K562 (cell line): Measurements from ENCODE around the gene CFAP54. TPM values are rescaled to one million over a fixed set of nuclear protein-coding genes. Genes with fewer than 3 reads are reported as not detected.

Experiments
- ATAC-seq: fragments of 200-7000 bp; cut with Tn5 transposase; 3 replicates; pipeline ENCODE4 v1.9.1; 2020; ENCODE audit warnings: moderate library complexity
- BruUV-seq: library from RNA; stranded (reverse); fragments of 400-500 nt; replicated peaks from 2 replicates; lab custom pipeline; 2021; lab: Mats Ljungman, UMichigan
- CTCF ChIA-PET: fragments of 300-600 bp; formaldehyde crosslinking; extraction: SDS; loops from one replicate; lab custom pipeline; 2021; ENCODE audit warnings: low intra/inter-chr PET ratio; lab: Yijun Ruan, JAX
- POLR2A ChIA-PET: fragments of 300-600, 350-650 bp; sonication (Branson Sonifier 250); formaldehyde crosslinking; extraction: SDS; loops from one replicate; lab custom pipeline; 2021; ENCODE audit warnings: antibody characterized with exemption, inconsistent platforms; lab: Yijun Ruan, JAX
- DNase-seq, 4 experiments: peaks; one replicate each; pipeline versions ENCODE4 v3.0.0 to v3.0.0-alpha.2; 2011 to 2018; ENCODE audit warnings: low spot score in 3 of 4, mixed read lengths in 3 of 4; ENCODE audit errors: extremely low read depth in 1 of 4
- FAIRE-seq: peaks from 2 replicates; lab custom pipeline; 2011; peaks lifted over from hg19 to GRCh38; lab: Jason Lieb, UNC
- H2AFZ ChIP-seq: 2 replicates; pipeline ENCODE4 v1.6.0; 2011; ENCODE audit warnings: low read depth, low read length, control low read depth, inconsistent platforms
- H3K27ac ChIP-seq: fragments of 200-600 bp; 3 replicates; pipeline ENCODE4 v1.8.0; 2011; ENCODE audit warnings: low read depth, mild to moderate bottlenecking, control low read depth, inconsistent platforms, low read length, moderate library complexity, mixed read lengths; ENCODE audit errors: extremely low read depth
- H3K27me3 ChIP-seq, 2 experiments: fragments of 300-600 bp in 1 of 2; 2 replicates in 1 of 2; 3 replicates in 1 of 2; pipeline versions ENCODE4 v1.6.0 to v1.8.0; 2011; ENCODE audit warnings: inconsistent platforms in 2 of 2, low read length in 2 of 2, mild to moderate bottlenecking in 1 of 2, mixed read lengths in 1 of 2, moderate library complexity in 1 of 2; ENCODE audit not compliant: control insufficient read depth in 2 of 2, insufficient read depth in 2 of 2
- H3K36me3 ChIP-seq: fragments of 300-600 bp; 3 replicates; pipeline ENCODE4 v1.8.0; 2011; ENCODE audit warnings: mild to moderate bottlenecking, low read length, inconsistent platforms; ENCODE audit not compliant: control insufficient read depth, insufficient read depth
- H3K4me1 ChIP-seq, 2 experiments: fragments of 200-600 bp in 1 of 2; replicated peaks in 1 of 2; 2 replicates in 1 of 2; 3 replicates in 1 of 2; pipeline versions ENCODE4 v1.5.1 to v1.8.0; 2011; ENCODE audit warnings: inconsistent platforms in 2 of 2, low read length in 2 of 2, mild to moderate bottlenecking in 1 of 2, mixed read lengths in 1 of 2, moderate library complexity in 1 of 2; ENCODE audit not compliant: control insufficient read depth in 2 of 2, insufficient read depth in 2 of 2
- H3K4me2 ChIP-seq: 2 replicates; pipeline ENCODE4 v1.6.1; 2011; ENCODE audit warnings: low read length, control low read depth, inconsistent platforms, mixed read lengths; ENCODE audit not compliant: insufficient read depth
- H3K4me3 ChIP-seq: fragments of 200-600 bp; sonication (generic), shearing (Covaris generic); 2 replicates; pipeline ENCODE4 v1.5.1; 2016; ENCODE audit warnings: control low read depth, inconsistent platforms
- H3K79me2 ChIP-seq: fragments of 200-600 bp; 3 replicates; pipeline ENCODE4 v1.8.0; 2011; ENCODE audit warnings: low read length, inconsistent platforms; ENCODE audit not compliant: control insufficient read depth, insufficient read depth
- H3K9ac ChIP-seq, 2 experiments: 2 replicates each; pipeline versions ENCODE4 v1.6.0 to v1.6.1; 2011; ENCODE audit warnings: low read depth in 2 of 2, low read length in 2 of 2, control low read depth in 1 of 2, inconsistent platforms in 1 of 2, mild to moderate bottlenecking in 1 of 2, mixed read lengths in 1 of 2; ENCODE audit not compliant: insufficient read depth in 1 of 2
- H3K9me1 ChIP-seq: one replicate; pipeline ENCODE4 v1.6.0; 2011; ENCODE audit warnings: inconsistent platforms, mild to moderate bottlenecking, low read length, moderate library complexity; ENCODE audit not compliant: control insufficient read depth, insufficient read depth
- H3K9me3 ChIP-seq: replicated peaks from 2 replicates; pipeline ENCODE4 v1.5.1; 2011; ENCODE audit warnings: low read depth, low read length, inconsistent platforms; ENCODE audit not compliant: control insufficient read depth, insufficient read depth
- H4K20me1 ChIP-seq: replicated peaks from 2 replicates; pipeline ENCODE4 v1.6.1; 2011; ENCODE audit warnings: low read length, inconsistent platforms, mixed read lengths; ENCODE audit not compliant: control insufficient read depth, insufficient read depth
- BMI1 ChIP-seq: fragments of 150-350 bp; IDR thresholded peaks from 2 replicates; pipeline ENCODE4 v1.6.1; 2014; ENCODE audit warnings: low read length
- CBFA2T3 ChIP-seq: fragments of 450-650 bp; IDR thresholded peaks from 2 replicates; pipeline ENCODE4 v1.6.1; 2017
- CHD1 ChIP-seq: fragments of 200-600 bp; sonication (generic); IDR thresholded peaks from one replicate; pipeline ENCODE4 v1.6.1; 2012; ENCODE audit warnings: mild to moderate bottlenecking, moderate library complexity, low read length, inconsistent platforms
- FOSL1 ChIP-seq: fragments of 200-800 bp; sonication (Bioruptor generic); conservative IDR thresholded peaks from 2 replicates; pipeline ENCODE4 v1.6.1; 2016; ENCODE audit warnings: missing genetic modification characterization, missing compliant biosample characterization
- JUND ChIP-seq, 2 experiments: IDR thresholded peaks; 2 replicates in 1 of 2; 3 replicates in 1 of 2; pipeline ENCODE4 v1.6.1; 2011; ENCODE audit warnings: borderline replicate concordance in 2 of 2, low read depth in 2 of 2, low read length in 2 of 2, improper control_type of control experiment in 1 of 2, missing biosample characterization in 1 of 2, missing genetic modification characterization in 1 of 2, missing genetic modification reagents in 1 of 2
- NCOA4 ChIP-seq: fragments of 450-650 bp; IDR thresholded peaks from 2 replicates; pipeline ENCODE4 v1.6.1; 2018; ENCODE audit warnings: mild to moderate bottlenecking; ENCODE audit not compliant: partially characterized antibody
- NCOR1 ChIP-seq: fragments of 450-650 bp; IDR thresholded peaks from 2 replicates; pipeline ENCODE4 v1.6.1; 2016; ENCODE audit warnings: mild to moderate bottlenecking, moderate library complexity
- PRMT5 ChIP-seq: sonication (generic); formaldehyde crosslinking; IDR thresholded peaks from 2 replicates; pipeline ENCODE4 v1.5.0; 2020; ENCODE audit warnings: missing genetic modification reagents
- RBM15 ChIP-seq: fragments of 200-400 bp; formaldehyde crosslinking; IDR thresholded peaks from 2 replicates; pipeline ENCODE4 v1.6.1; 2018; ENCODE audit warnings: mild to moderate bottlenecking, low read length, moderate library complexity; ENCODE audit not compliant: insufficient read depth
- RCOR1 ChIP-seq, 2 experiments: IDR thresholded peaks; 2 replicates each; pipeline ENCODE4 v1.6.1; 2012; ENCODE audit warnings: low read depth in 2 of 2, low read length in 2 of 2, borderline replicate concordance in 1 of 2, improper control_type of control experiment in 1 of 2
- TAL1 ChIP-seq: fragments of 450-650 bp; IDR thresholded peaks from 2 replicates; pipeline ENCODE4 v1.6.1; 2016; ENCODE audit warnings: mild to moderate bottlenecking
- TEAD4 ChIP-seq, 2 experiments: sonication (generic) in 1 of 2; formaldehyde crosslinking in 1 of 2; IDR thresholded peaks; 2 replicates each; pipeline versions ENCODE4 v1.6.1 to v1.8.0; 2012 to 2022; ENCODE audit warnings: borderline replicate concordance in 1 of 2, inconsistent platforms in 1 of 2, low read length in 1 of 2, mild to moderate bottlenecking in 1 of 2, missing genetic modification reagents in 1 of 2
- ZNF785 ChIP-seq: fragments of 250-450 bp; sonication (Bioruptor Pico); IDR thresholded peaks from 2 replicates; pipeline ENCODE4 v1.4.0; 2020; ENCODE audit warnings: mild to moderate bottlenecking
- WGBS: fragments of 100-300 bp; shearing (Covaris generic); methylation state at CpG from one replicate; pipeline ENCODE4 v1.1.6; 2016; ENCODE audit warnings: low coverage, mixed read lengths; ENCODE audit not compliant: insufficient coverage; ENCODE audit errors: missing lambda C conversion rate; 5-methylcytosine and 5-hydroxymethylcytosine counted together
- in situ Hi-C: fragments of 300-500 bp; cut with MboI; formaldehyde crosslinking; loops from 4 replicates; pipeline ENCODE4 v1.15.0; 2018; ENCODE audit warnings: inconsistent platforms, mixed read lengths
- intact Hi-C: fragments of 100-400 bp; cut with micrococcal nuclease; formaldehyde crosslinking; loops from 2 replicates; pipeline ENCODE4 v1.14.2; 2022
- polyA plus RNA-seq, 8 experiments: library from polyadenylated mRNA; depleted of rRNA in 4 of 8; stranded (reverse) in 5 of 8; unstranded in 3 of 8; fragments of >200 nt; fragmentation: Nextera tagmentation in 2 of 8; fragmentation: Illumina TruSeq in 1 of 8; extraction: Ambion mirVana in 2 of 8; extraction: Trizol in 1 of 8; gene quantifications; 2 replicates each; pipeline versions ENCODE4 v1.2.1 to v1.2.3, GENCODE V29; 2011 to 2014; ENCODE audit warnings: inconsistent platforms in 1 of 8, missing spikeins in 1 of 8
- total RNA-seq, 7 experiments: library from RNA; depleted of rRNA in 6 of 7; stranded (reverse); fragments of >200 nt in 6 of 7; fragmentation: Illumina TruSeq in 2 of 7; extraction: Trizol in 2 of 7; gene quantifications; 2 replicates each; pipeline versions ENCODE4 v1.2.1 to v1.2.3, GENCODE V29; 2011 to 2021; ENCODE audit warnings: low replicate concordance in 1 of 7
- TF ChIP-seq, protein P1 (sequence below): sonication (generic); formaldehyde crosslinking; IDR thresholded peaks from 2 replicates; pipeline ENCODE4 v1.8.1; 2023; ENCODE audit warnings: mild to moderate bottlenecking, missing genetic modification reagents
- TF ChIP-seq, protein P2 (sequence below): fragments of 450-650 bp; IDR thresholded peaks from 2 replicates; pipeline ENCODE4 v1.6.1; 2016
- TF ChIP-seq, protein P3 (sequence below): fragments of 250-450 bp; sonication (Bioruptor Pico); IDR thresholded peaks from 2 replicates; pipeline ENCODE4 v1.8.0; 2021; ENCODE audit warnings: moderate library complexity, mild to moderate bottlenecking, inconsistent platforms

Gene CFAP54
- total and polyA plus RNA-seq, 9 of the 15 experiments (the other 6 are each of a cell fraction or from before 2014, with no cell fraction given) = 0.03 to 0.23 (median 0.10) TPM; not detected in 3

DNA sequence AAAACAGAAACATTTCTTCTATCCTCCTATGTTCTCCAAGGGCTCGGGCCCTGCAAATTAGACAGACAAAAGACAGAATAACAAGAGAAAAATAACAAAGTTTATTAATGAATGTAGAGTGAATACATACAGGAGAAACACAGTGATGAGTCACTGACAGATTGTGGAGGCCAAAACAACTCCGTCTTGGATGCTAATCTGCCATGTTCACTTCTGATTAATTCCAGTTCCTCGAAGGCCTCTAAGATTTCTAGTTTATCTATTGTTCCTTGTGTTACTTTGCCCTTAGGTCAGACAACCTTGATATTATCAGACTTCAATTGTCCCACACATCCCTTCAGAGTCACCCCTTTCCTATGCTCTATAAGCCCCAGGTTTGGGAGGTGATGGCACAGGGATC, 390.8 kb downstream of the CFAP54 start:
- FAIRE-seq = no peak
- TF ChIP-seq, protein P1, sequence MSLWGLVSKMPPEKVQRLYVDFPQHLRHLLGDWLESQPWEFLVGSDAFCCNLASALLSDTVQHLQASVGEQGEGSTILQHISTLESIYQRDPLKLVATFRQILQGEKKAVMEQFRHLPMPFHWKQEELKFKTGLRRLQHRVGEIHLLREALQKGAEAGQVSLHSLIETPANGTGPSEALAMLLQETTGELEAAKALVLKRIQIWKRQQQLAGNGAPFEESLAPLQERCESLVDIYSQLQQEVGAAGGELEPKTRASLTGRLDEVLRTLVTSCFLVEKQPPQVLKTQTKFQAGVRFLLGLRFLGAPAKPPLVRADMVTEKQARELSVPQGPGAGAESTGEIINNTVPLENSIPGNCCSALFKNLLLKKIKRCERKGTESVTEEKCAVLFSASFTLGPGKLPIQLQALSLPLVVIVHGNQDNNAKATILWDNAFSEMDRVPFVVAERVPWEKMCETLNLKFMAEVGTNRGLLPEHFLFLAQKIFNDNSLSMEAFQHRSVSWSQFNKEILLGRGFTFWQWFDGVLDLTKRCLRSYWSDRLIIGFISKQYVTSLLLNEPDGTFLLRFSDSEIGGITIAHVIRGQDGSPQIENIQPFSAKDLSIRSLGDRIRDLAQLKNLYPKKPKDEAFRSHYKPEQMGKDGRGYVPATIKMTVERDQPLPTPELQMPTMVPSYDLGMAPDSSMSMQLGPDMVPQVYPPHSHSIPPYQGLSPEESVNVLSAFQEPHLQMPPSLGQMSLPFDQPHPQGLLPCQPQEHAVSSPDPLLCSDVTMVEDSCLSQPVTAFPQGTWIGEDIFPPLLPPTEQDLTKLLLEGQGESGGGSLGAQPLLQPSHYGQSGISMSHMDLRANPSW (CRISPR knock-in tag) = no peak
- TF ChIP-seq FOSL1 (tag) (0 out of 2 replicates have a peak, but pooled peaks have one; percentile 22), NCOR1 (peak; percentile 24; the same call in 1 of the 2 replicates), TAL1 (peak; percentile 27; the same call in 1 of the 2 replicates), TEAD4 (IDR thresholded peaks at IDR 0.05; ENCODE audit: low read length) (peak; percentile 46; the same call in 1 of the 2 replicates), TEAD4 (CRISPR knock-in tag; IDR thresholded peaks at IDR 0.05; ENCODE audit: borderline replicate concordance) (no peak), JUND (IDR thresholded peaks at IDR 0.05; ENCODE audit: borderline replicate concordance, low read depth, low read length) (no peak), JUND (tag; IDR thresholded peaks at IDR 0.05; ENCODE audit: borderline replicate concordance, low read depth, low read length) (peak; percentile 50; the same call in 1 of the 3 replicates), RCOR1 (IDR thresholded peaks at IDR 0.05; ENCODE audit: borderline replicate concordance in 1 of 2, low read depth in 2 of 2, low read length in 2 of 2) (peak in 1 of 2 experiments; percentile 29; a peak in 1 of 4 replicates), BMI1 (no peak), CBFA2T3 (peak; percentile 61), RBM15 (no peak), ZNF785 (CRISPR knock-in tag) (no peak), CHD1 (no peak), NCOA4 (no peak), PRMT5 (CRISPR knock-in tag) (no peak)
- TF ChIP-seq, protein P2, sequence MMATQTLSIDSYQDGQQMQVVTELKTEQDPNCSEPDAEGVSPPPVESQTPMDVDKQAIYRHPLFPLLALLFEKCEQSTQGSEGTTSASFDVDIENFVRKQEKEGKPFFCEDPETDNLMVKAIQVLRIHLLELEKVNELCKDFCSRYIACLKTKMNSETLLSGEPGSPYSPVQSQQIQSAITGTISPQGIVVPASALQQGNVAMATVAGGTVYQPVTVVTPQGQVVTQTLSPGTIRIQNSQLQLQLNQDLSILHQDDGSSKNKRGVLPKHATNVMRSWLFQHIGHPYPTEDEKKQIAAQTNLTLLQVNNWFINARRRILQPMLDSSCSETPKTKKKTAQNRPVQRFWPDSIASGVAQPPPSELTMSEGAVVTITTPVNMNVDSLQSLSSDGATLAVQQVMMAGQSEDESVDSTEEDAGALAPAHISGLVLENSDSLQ = peak; percentile 24; the same call in 1 of the 2 replicates
- TF ChIP-seq, protein P3, sequence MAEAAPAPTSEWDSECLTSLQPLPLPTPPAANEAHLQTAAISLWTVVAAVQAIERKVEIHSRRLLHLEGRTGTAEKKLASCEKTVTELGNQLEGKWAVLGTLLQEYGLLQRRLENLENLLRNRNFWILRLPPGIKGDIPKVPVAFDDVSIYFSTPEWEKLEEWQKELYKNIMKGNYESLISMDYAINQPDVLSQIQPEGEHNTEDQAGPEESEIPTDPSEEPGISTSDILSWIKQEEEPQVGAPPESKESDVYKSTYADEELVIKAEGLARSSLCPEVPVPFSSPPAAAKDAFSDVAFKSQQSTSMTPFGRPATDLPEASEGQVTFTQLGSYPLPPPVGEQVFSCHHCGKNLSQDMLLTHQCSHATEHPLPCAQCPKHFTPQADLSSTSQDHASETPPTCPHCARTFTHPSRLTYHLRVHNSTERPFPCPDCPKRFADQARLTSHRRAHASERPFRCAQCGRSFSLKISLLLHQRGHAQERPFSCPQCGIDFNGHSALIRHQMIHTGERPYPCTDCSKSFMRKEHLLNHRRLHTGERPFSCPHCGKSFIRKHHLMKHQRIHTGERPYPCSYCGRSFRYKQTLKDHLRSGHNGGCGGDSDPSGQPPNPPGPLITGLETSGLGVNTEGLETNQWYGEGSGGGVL = no peak

More for the DNA sequence above, 390.8 kb downstream of the CFAP54 start:
- Histone ChIP-seq H2AFZ (no peak overlapping the region), H3K9ac (no peak overlapping the region), H3K36me3 (no peaks in the 10 kb centered on the region), H3K27ac (no peak overlapping the region), H3K4me1 (no peaks in the 10 kb centered on the region), H3K4me2 (no peak overlapping the region), H3K79me2 (no peaks in the 10 kb centered on the region), H3K27me3 (peaks cover 0 to 5% of the 10 kb centered on the region in 2 experiments; a peak in 2 of 5 replicates), H3K9me1 (no peaks in the 10 kb centered on the region), H3K9me3 (no peaks in the 10 kb centered on the region), H3K4me3 (no peak overlapping the region), H4K20me1 (no peaks in the 10 kb centered on the region)
- ChIA-PET CTCF (no interaction called here), POLR2A (no interaction called here)
- intact Hi-C loops = no loop called here
- ATAC-seq (no peak), DNase-seq (no peak)
- in situ Hi-C loops = no loop called here
- BruUV-seq = no TSS peak
- 0% methylated on average over 3 of the region's 3 CpGs for WGBS
